A549 (cell line): ENCODE measurements around the gene CALCOCO1. TPM values are rescaled to one million over a fixed set of nuclear protein-coding genes. Genes with fewer than 3 reads are reported as not detected.

Experiments used
- ATAC-seq, 2 experiments: fragments of 200-7000 bp in 1 of 2; fragments of >200 bp in 1 of 2; cut with Nextera tagmentation in 1 of 2; cut with Tn5 transposase in 1 of 2; 3 replicates each; pipeline versions ENCODE4 v1.8.0 to v1.9.1; 2018 to 2020; ENCODE audit warnings: mild to moderate bottlenecking in 1 of 2, moderate library complexity in 1 of 2
- CTCF ChIA-PET: fragments of 300-600 bp; sonication (Branson Sonifier 250); formaldehyde crosslinking; extraction: SDS; loops from one replicate; lab custom pipeline; 2021; ENCODE audit warnings: antibody characterized with exemption, inconsistent platforms; lab: Yijun Ruan, JAX
- POLR2A ChIA-PET: fragments of 350-600 bp; formaldehyde crosslinking; extraction: SDS; loops from one replicate; lab custom pipeline; 2021; ENCODE audit warnings: antibody characterized with exemption, inconsistent platforms; lab: Yijun Ruan, JAX
- DNase-seq, 2 experiments: peaks; one replicate each; pipeline versions ENCODE4 v3.0.0 to v3.0.0-alpha.2; 2011 to 2016; ENCODE audit warnings: low read depth in 1 of 2, low spot score in 1 of 2
- FAIRE-seq: peaks from 2 replicates; lab custom pipeline; 2011; peaks lifted over from hg19 to GRCh38; lab: Jason Lieb, UNC
- H3K27ac ChIP-seq, 2 experiments: fragments of >200 bp; sonication (Bioruptor Twin); formaldehyde crosslinking; 3 replicates each; pipeline ENCODE4 v1.5.1; 2016 to 2017
- H3K4me1 ChIP-seq: fragments of >200 bp; sonication (Bioruptor Twin); formaldehyde crosslinking; 3 replicates; pipeline ENCODE4 v1.6.1; 2016
- H3K4me2 ChIP-seq: fragments of >200 bp; sonication (Bioruptor Twin); formaldehyde crosslinking; 3 replicates; pipeline ENCODE4 v1.6.1; 2016
- H3K4me3 ChIP-seq: fragments of >200 bp; sonication (Bioruptor Twin); formaldehyde crosslinking; 3 replicates; pipeline ENCODE4 v1.5.1; 2016
- H3K9me3 ChIP-seq: fragments of >200 bp; sonication (Bioruptor Twin); formaldehyde crosslinking; 3 replicates; pipeline ENCODE4 v1.6.1; 2016
- ATOH8 ChIP-seq: fragments of 250-450 bp; sonication (Bioruptor Pico); IDR thresholded peaks from 2 replicates; pipeline ENCODE4 v1.5.0; 2020; ENCODE audit warnings: low read depth, mild to moderate bottlenecking, moderate library complexity
- EP300 ChIP-seq, 2 experiments: fragments of >200 bp; sonication (Bioruptor Twin); formaldehyde crosslinking; IDR thresholded peaks; 2 replicates in 1 of 2; 3 replicates in 1 of 2; pipeline ENCODE4 v1.6.1; 2016 to 2017
- FOSB ChIP-seq: fragments of 250-450 bp; sonication (Bioruptor Pico); IDR thresholded peaks from 2 replicates; pipeline ENCODE4 v1.5.0; 2020; ENCODE audit warnings: mild to moderate bottlenecking, moderate library complexity
- FOSL2 ChIP-seq, 2 experiments: fragments of 450-650 bp in 1 of 2; fragments of >200 bp in 1 of 2; sonication (Bioruptor Twin) in 1 of 2; formaldehyde crosslinking; IDR thresholded peaks; 2 replicates each; pipeline versions ENCODE4 v1.5.0 to v1.6.1; 2016 to 2020; ENCODE audit warnings: mild to moderate bottlenecking in 1 of 2, moderate library complexity in 1 of 2
- FOXS1 ChIP-seq: fragments of 250-450 bp; sonication (Bioruptor Pico); IDR thresholded peaks from 2 replicates; pipeline ENCODE4 v1.5.0; 2020; ENCODE audit warnings: mild to moderate bottlenecking, moderate library complexity
- HEYL ChIP-seq: fragments of 250-450 bp; sonication (Bioruptor Pico); IDR thresholded peaks from 2 replicates; pipeline ENCODE4 v1.8.0; 2021; ENCODE audit warnings: mild to moderate bottlenecking, moderate library complexity
- HOXB13 ChIP-seq: fragments of 250-450 bp; sonication (Bioruptor Pico); IDR thresholded peaks from 2 replicates; pipeline ENCODE4 v1.5.0; 2020; ENCODE audit warnings: low read depth, mild to moderate bottlenecking, moderate library complexity
- JUNB ChIP-seq: fragments of >200 bp; sonication (Bioruptor Twin); formaldehyde crosslinking; IDR thresholded peaks from 2 replicates; pipeline ENCODE4 v1.6.1; 2016
- KDM5A ChIP-seq: fragments of 200-600 bp; sonication (generic); IDR thresholded peaks from 2 replicates; pipeline ENCODE4 v1.6.1; 2016; ENCODE audit warnings: antibody characterized with exemption, mild to moderate bottlenecking
- MAFK ChIP-seq: fragments of 450-650 bp; IDR thresholded peaks from 2 replicates; pipeline ENCODE4 v1.6.1; 2014; ENCODE audit not compliant: partially characterized antibody
- MYC ChIP-seq: IDR thresholded peaks from 2 replicates; pipeline ENCODE4 v1.6.1; 2012; ENCODE audit warnings: mild to moderate bottlenecking, inconsistent platforms, low read length, improper control_type of control experiment, borderline replicate concordance
- NFE2L2 ChIP-seq: fragments of 150-350 bp; conservative IDR thresholded peaks from 2 replicates; pipeline ENCODE4 v1.6.1; 2014; ENCODE audit warnings: low read length
- NPAS2 ChIP-seq: fragments of 250-450 bp; sonication (Bioruptor Pico); IDR thresholded peaks from 2 replicates; pipeline ENCODE4 v1.8.0; 2022; ENCODE audit warnings: mild to moderate bottlenecking, moderate library complexity, borderline replicate concordance
- PBX3 ChIP-seq: IDR thresholded peaks from 2 replicates; pipeline ENCODE4 v1.6.1; 2012
- RARB ChIP-seq: fragments of 250-450 bp; sonication (Bioruptor Pico); IDR thresholded peaks from 2 replicates; pipeline ENCODE4 v1.8.0; 2021; ENCODE audit warnings: mild to moderate bottlenecking, moderate library complexity
- RCOR1 ChIP-seq: fragments of 150-350 bp; IDR thresholded peaks from 2 replicates; pipeline ENCODE4 v1.6.1; 2014; ENCODE audit warnings: antibody characterized with exemption, low read length, low read depth
- TP53 ChIP-seq: fragments of 250-450 bp; sonication (Bioruptor Pico); IDR thresholded peaks from 2 replicates; pipeline ENCODE4 v1.5.0; 2021; ENCODE audit warnings: mild to moderate bottlenecking, moderate library complexity
- USF2 ChIP-seq: fragments of 450-650 bp; IDR thresholded peaks from 2 replicates; pipeline ENCODE4 v1.6.1; 2014; ENCODE audit warnings: antibody characterized with exemption
- ZC3H11A ChIP-seq: fragments of 450-650 bp; IDR thresholded peaks from 2 replicates; pipeline ENCODE4 v1.6.1; 2014; ENCODE audit warnings: antibody characterized with exemption, mild to moderate bottlenecking
- ZNF302 ChIP-seq: fragments of 250-450 bp; sonication (Bioruptor Pico); IDR thresholded peaks from 2 replicates; pipeline ENCODE4 v1.9.0; 2021; ENCODE audit warnings: inconsistent platforms, mild to moderate bottlenecking, moderate library complexity
- ZSCAN20 ChIP-seq: fragments of 250-450 bp; sonication (Bioruptor Pico); IDR thresholded peaks from 2 replicates; pipeline ENCODE4 v1.8.0; 2022; ENCODE audit warnings: mild to moderate bottlenecking, moderate library complexity
- WGBS: methylation state at CpG from one replicate; pipeline ENCODE4 v1.1.6; 2017; ENCODE audit errors: missing lambda C conversion rate; 5-methylcytosine and 5-hydroxymethylcytosine counted together
- polyA plus RNA-seq, 4 experiments: library from polyadenylated mRNA; depleted of rRNA in 3 of 4; stranded (reverse); fragments of >200 nt; fragmentation: RNase III in 1 of 4; extraction: RNeasy Plus Mini Kit Qiagen cat#74134 plus additional on column Dnase treatment in 1 of 4; gene quantifications; 2 replicates in 3 of 4; 3 replicates in 1 of 4; pipeline ENCODE4 v1.2.3, GENCODE V29; 2011 to 2017

The CALCOCO1 gene
- polyA plus RNA-seq, 2 of the 4 experiments (the other 2 are of a cell fraction), result 28.8 to 41.5 TPM

GRCh38 chr12:53752621-53753020, 25.4 kb upstream of the CALCOCO1 start:
- ChIA-PET CTCF (interaction anchor here (1.4 to 12.9 kb wide), 5 partner anchors 9 to 209 kb away, joined by 4 to 199 read pairs (median 6); no protein-coding TSS in a partner anchor), POLR2A (no interaction called here)
- no peak overlapping the region for H3K4me2 ChIP-seq
- ATAC-seq, result no peak
- no peak overlapping the region for H3K27ac ChIP-seq
- H3K9me3 ChIP-seq, result no peaks in the 10 kb centered on the region
- H3K4me3 ChIP-seq, result no peak overlapping the region
- 81% methylated on average over 3 of the region's 3 CpGs for WGBS
- peaks cover 8% of the 10 kb centered on the region; the same call in 1 of the 3 replicates for H3K4me1 ChIP-seq
- TF ChIP-seq EP300 (IDR thresholded peaks at IDR 0.05) (no peak), HOXB13 (CRISPR knock-in tag) (no peak), ZSCAN20 (CRISPR knock-in tag) (no peak), NFE2L2 (no peak), USF2 (no peak), KDM5A (no peak), PBX3 (no peak), MAFK (no peak), RARB (no peak)
- TF ChIP-seq, all 56 proteins: peak for 0
- no peak for FAIRE-seq
- DNase-seq, result no peak

GRCh38 chr12:53752192-53752601, 24.9 kb upstream of the CALCOCO1 start:
- peaks cover 8% of the 10 kb centered on the region; the same call in 1 of the 3 replicates for H3K4me1 ChIP-seq
- TF ChIP-seq FOSB, result no peak
- no peak for TF ChIP-seq NFE2L2
- TF ChIP-seq JUNB, result no peak
- TF ChIP-seq FOXS1 (CRISPR knock-in tag), result no peak
- TF ChIP-seq NPAS2 (CRISPR knock-in tag), result no peak
- TF ChIP-seq MYC, result no peak
- no peak for TF ChIP-seq HEYL (CRISPR knock-in tag)
- no peak for TF ChIP-seq RCOR1
- TF ChIP-seq ZNF302 (CRISPR knock-in tag), result no peak
- TF ChIP-seq ATOH8, result no peak
- no peak for TF ChIP-seq ZC3H11A
- no peak for TF ChIP-seq FOSL2 (IDR thresholded peaks at IDR 0.05)
- TF ChIP-seq FOSL2 (CRISPR knock-in tag; IDR thresholded peaks at IDR 0.05), result no peak
- TF ChIP-seq TP53 (CRISPR knock-in tag), result no peak
- TF ChIP-seq, all 56 proteins: peak for 0
- CTCF ChIA-PET, result interaction anchor here (1.4 to 12.9 kb wide), 4 partner anchors 9 to 209 kb away, joined by 4 to 199 read pairs (median 12); no protein-coding TSS in a partner anchor
- no peak overlapping the region for H3K4me2 ChIP-seq
- FAIRE-seq (no peak), DNase-seq (no peak), ATAC-seq (no peak)
- H3K4me3 ChIP-seq, result no peak overlapping the region
- H3K27ac ChIP-seq, result no peak overlapping the region
- H3K9me3 ChIP-seq, result no peaks in the 10 kb centered on the region
- POLR2A ChIA-PET, result no interaction called here
- WGBS, result 89% methylated on average over 13 of the region's 13 CpGs
